Cerebellar nuclear complex (tissue), 1 donor: Measurements from ENCODE around the gene RPL19.
"Not testable (repeated sequence)": the region's sequence is repeated elsewhere in the genome, so short reads cannot be mapped to it uniquely, and the experiment has no call there.

Source experiments
- DNase-seq, 2 experiments: peaks; one replicate each; lab custom pipeline; 2025; lab: John Stamatoyannopoulos, UW

The RPL19 gene

DNA sequence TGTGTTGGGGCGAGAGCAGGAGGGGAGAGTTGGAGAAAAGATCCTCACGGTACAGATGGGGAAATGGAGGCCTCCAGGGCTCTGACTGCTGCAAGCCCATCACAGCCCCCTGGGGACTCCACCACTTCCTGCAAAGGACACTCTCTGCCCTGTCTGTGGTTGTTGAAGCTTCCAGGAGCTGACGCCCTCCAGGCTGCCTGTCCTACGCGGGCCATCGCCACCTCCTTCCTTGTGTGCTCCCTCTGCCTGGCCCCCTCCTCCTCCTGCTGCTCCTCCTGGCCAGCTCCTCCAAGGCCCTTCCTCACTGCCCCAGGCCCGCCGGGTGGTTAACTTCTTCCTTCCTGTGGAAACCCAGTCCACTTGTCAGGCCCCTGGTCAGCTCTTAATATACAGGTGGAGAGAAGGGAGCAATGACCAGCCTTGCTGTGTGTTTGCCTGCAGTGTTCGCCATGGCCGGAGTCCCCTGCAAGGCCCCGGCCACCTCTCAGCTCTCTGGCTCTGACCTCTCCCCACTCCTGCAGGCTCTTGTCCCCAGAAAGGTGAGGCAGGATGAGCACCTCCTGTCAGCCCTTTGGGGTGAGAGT lies 44.0 kb downstream of the RPL19 start:
- no peak for DNase-seq

DNA sequence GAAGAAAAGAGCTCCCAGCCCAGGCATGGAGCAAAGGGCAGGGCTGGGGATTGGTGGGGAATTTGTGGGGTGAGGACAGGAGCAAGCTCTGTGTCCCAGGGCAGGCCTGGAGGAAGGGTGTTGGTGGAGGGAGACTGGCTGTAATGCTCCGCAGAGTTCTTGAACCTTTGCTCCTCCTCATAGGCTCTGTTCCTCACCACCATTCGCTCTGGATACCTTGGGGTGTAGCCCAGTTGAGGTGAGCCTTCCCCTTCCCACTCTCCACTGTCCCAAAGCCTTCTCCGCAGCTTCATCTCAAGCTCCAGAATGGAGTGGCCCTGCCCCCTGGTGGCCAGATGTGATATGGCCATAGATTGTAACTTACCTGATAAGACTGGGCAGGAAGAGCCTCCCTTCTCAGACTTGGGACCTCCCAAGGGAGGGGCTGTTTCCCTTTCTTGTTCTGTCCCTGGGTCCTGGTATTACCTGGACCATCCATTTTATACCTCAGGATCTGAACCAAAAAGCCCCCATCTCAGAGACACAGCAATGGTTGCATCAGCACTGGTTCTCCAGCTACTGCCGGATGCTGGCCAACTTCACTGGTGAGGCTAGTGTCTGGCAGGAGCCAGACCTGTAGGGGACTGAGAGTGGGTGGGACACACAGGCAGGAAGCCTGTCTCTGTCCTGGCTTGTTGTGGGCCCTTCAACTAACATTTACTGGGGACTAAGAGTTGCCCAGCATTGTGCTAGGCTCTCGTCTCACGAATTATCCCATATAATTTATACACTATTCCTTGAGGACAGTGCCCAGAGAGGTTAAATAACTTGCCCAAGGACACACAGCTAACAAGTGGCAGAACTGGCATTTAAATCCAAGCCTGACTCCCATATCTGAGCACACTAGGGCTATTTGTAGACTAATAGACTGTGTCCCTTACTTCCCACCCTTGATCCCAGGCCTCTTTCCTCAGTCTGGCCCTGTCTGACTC lies 44.8 kb downstream of the RPL19 start:
- peak in 1 of 2 experiments; percentile 69 for DNase-seq

DNA sequence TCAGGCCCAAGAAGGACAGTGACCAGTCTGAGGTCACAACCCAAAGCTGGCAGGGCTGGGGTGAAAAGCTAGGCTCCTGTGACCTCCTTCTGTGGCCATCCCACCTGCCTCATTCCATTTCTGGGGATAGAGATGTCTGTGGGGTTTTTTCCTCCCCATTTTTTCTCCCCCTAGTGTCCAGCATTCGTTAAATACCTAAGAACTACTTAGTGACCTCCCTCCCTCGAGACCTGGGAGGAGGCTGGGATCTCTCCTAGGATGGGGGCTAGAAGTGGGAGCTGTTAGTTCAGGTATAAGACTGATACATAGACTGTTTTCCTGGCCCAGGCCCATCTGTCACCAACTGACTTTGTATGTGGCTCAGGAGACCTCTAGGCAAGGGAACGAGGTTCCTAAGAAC lies 46.2 kb downstream of the RPL19 start:
- no peak for DNase-seq

DNA sequence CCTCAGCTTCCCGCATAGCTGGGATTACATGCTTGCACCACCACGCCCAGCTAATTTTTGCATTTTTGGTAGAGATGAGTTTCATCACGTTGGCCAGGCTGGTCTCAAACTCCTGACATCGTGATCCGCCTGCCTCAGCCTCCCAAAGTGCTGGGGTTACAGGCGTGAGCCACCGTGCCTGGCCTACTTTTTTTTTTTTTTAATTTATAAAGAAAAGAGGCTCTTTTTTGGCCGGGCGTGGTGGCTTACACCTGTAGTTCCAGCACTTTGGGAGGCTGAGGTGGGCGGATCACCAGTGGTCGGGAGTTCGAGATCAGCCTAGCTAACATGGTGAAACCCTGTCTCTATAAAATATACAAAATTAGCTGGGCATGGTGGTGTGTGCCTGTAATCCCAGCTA lies 50.0 kb downstream of the RPL19 start:
- DNase-seq: not testable (repeated sequence)

DNA sequence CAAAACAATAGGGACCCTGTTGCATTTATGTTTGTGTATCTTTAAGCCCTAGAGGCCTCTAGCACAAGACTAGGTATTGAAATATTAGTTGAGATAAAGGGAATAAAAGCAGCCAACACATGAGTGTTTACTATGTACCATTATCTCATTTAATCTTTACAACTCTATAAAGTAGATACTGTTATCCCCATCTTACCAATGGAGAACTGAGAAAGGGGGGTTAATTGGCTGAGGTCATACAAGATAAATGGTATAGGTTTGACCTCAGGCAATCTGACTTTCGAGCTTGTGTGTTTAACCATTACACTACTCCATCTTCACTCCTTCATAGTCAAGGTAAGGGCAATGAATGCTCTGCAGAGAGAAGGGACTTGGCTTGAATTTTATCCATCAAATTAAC lies 51.9 kb downstream of the RPL19 start:
- DNase-seq: no peak

DNA sequence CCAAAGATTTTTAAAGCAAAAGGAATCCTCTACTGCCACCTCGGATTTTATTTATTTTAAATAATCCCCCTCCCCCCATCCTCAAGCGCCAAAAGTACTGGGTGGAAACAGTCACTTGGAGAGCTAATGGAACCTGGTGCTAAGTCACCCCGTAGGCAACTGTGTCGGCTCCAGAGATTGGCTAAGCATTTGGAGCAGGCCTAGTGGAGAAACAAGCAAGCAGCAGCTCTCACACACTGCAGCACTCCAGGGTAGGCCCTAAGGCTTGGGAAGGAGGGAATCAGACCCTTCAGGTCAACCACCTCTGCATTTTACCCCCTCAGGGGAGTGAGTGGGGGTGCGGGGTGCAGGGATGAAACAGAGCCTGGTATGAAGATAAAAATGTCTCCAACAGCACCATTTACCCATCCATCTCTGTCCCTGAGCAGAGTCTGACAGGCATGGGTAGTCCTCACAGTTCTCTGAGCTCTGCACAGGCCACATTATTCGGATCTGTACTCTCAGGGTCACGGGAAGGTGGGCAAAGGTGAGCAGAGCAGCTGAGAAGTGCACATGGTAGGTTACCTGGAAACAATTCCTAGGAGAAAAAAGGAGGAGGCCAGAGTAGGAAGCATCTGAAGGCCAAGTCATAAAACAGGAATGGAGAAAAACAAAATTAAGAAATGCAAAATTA lies 52.8 kb downstream of the RPL19 start:
- DNase-seq: no peak
